Nasal cavity respiratory epithelium epithelial cell of viscerocranial mucosa (primary cell): ENCODE measurements around the gene SERPINB3. TPM values are rescaled to one million over a fixed set of nuclear protein-coding genes. Genes with fewer than 3 reads are reported as not detected.

Source experiments
- total RNA-seq: library from RNA; depleted of rRNA; stranded (reverse); fragments of >200 nt; gene quantifications from 2 replicates; pipeline ENCODE4 v1.2.3, GENCODE V29; 2014

SERPINB3 gene
- total RNA-seq, result 32.5 and 258 TPM in 2 replicates

DNA sequence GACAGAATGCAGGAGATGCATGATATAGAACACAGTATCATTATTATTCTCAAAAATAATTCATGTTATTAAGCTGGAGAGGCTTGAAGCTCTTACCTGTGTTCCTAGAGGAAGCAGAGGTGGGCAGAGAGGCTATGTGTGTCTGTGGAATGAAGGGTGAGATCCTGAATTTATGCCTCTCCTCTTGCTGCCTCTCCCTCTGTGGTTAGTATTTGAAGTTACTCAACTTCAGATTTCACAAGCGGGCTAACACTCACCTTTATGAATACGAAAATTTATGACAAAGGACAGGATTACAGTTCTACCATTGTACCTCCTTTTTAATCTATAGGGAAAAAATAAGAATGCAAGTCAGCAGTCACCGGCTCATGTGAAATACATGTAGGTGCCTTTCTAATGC, at the start of gene SERPINB3:
SERPINB3 (minus strand) TSS at position 144 of the 400 bp plus-strand sequence. CDS start 677 bp downstream, outside the sequence.

DNA sequence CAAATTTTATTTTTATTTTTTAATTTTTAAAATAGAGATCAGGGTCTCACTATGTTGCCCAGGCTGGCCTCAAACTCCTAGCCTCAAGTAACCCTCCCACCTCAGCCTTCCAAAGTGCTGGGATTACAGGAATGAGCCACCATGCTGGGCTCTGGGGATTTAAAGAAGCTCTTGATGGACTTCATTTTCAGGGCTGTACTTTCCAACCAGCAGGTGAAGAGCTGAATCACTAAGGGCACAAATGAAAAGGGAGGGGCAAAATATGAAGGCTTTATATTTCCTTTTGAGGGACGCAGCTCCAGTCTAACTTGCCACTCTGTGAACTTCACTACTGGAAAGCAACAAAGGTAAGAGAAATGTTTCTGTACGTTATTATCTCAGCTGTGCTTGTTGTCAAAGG, 41.0 kb upstream of the SERPINB3 start, which contains the start of gene SERPINB11:
SERPINB11 (plus strand) TSS at position 301 of the 400 bp plus-strand sequence. CDS start 7,234 bp downstream, outside the sequence.

GRCh38 chr18:63644142-63644541, 17.6 kb downstream of the SERPINB3 start, which contains the start of gene SERPINB4:
Gene SERPINB4, minus strand, starts transcription at chr18:63644256. Its CDS starts 679 bp downstream, at chr18:63643577.

Other genes starting within 250 kb of the SERPINB3 start
- 115 and 141 TPM in 2 replicates for gene VPS4B, start 239.4 kb downstream of the SERPINB3 start, total RNA-seq
- 300 and 470 TPM in 2 replicates for gene SERPINB5, start 184.9 kb downstream of the SERPINB3 start, total RNA-seq
- 0.28 and 0.34 TPM in 2 replicates for gene SERPINB12, start 119.5 kb downstream of the SERPINB3 start, total RNA-seq
- gene SERPINB13, start 74.5 kb downstream of the SERPINB3 start, total RNA-seq, result 16.7 and 114 TPM in 2 replicates
- 1.7 and 63.5 TPM in 2 replicates for gene SERPINB4, start 17.6 kb downstream of the SERPINB3 start, total RNA-seq
- under 0.01 and 0.93 TPM in 2 replicates for gene SERPINB11, start 41.1 kb upstream of the SERPINB3 start, total RNA-seq
- gene SERPINB7, start 113.5 kb upstream of the SERPINB3 start, total RNA-seq, result 32.6 and 116 TPM in 2 replicates
- gene SERPINB2, start 225.8 kb upstream of the SERPINB3 start, total RNA-seq, result 44.4 and 182 TPM in 2 replicates
- under 0.01 and 0.43 TPM in 2 replicates for gene SERPINB10, start 246.1 kb upstream of the SERPINB3 start, total RNA-seq